ENCODE data around the gene NCKAP5. TPM values are rescaled to one million over a fixed set of nuclear protein-coding genes. Genes with fewer than 3 reads are reported as not detected.

NCKAP5 gene
- total RNA-seq, 3 donors from 2014 or later (not counting 1 experiment from before 2014, with no cell fraction given): 0.12 to 0.20 TPM; not detected in 1

DNA sequence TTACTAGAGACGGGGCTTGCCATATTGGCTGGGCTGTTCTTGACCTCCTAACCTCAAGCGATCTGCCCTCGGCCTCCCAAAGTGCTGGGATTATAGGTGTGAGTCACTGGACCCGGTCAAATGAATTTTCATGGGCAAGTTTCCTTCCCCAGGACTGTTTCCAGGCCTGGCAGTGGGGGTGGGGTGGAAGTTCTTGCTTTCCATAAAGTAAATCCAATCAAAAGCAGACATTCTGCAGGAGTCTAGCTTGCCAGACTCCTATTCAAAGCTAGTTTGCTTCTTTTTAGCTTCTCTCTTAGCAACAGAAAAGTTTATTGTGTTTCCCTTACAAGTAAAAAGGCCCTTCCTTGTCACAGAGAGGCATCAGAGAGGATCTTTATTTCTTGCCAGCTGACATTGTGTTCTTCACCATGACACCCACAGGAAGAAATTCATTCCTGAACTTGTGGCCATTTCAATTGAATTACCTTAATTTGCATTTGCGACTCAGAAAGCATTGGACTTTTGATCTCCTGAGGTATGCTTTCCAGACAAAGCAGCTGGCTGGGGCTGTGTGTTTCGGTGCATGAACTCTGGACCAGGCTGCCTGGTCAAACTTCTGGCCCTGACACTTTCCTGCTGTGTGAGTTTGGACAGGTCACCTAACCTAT, 936.1 kb downstream of the NCKAP5 start:
- Histone ChIP-seq H3K27me3 (ENCODE audit: control insufficient read depth, insufficient read depth, low read length) (no peaks in the 10 kb centered on the region), H3K4me1 (ENCODE audit: control insufficient read depth, insufficient read depth, low read length) (no peaks in the 10 kb centered on the region), H3K36me3 (ENCODE audit: control insufficient read depth, insufficient read depth, low read length) (no peaks in the 10 kb centered on the region), H3K4me3 (ENCODE audit: low read length) (no peak overlapping the region), H3K9me3 (ENCODE audit: control insufficient read depth, insufficient read depth, low read length) (no peaks in the 10 kb centered on the region), H3K27ac (ENCODE audit: low read length) (no peak overlapping the region)
- no peak for ATAC-seq
- Mint-ChIP-seq H3K36me3 (no peaks in the 10 kb centered on the region), H3K27me3 (ENCODE audit: low read depth in 2 of 2) (no peaks in the 10 kb centered on the region), H3K9me3 (peaks cover 15 to 17% of the 10 kb centered on the region in 2 donors), H3K4me1 (peaks cover 0 to 8% of the 10 kb centered on the region in 2 donors), H3K4me3 (no peak overlapping the region), H3K27ac (no peak overlapping the region)
- DNase-seq: no peak
- TF ChIP-seq, protein P1, sequence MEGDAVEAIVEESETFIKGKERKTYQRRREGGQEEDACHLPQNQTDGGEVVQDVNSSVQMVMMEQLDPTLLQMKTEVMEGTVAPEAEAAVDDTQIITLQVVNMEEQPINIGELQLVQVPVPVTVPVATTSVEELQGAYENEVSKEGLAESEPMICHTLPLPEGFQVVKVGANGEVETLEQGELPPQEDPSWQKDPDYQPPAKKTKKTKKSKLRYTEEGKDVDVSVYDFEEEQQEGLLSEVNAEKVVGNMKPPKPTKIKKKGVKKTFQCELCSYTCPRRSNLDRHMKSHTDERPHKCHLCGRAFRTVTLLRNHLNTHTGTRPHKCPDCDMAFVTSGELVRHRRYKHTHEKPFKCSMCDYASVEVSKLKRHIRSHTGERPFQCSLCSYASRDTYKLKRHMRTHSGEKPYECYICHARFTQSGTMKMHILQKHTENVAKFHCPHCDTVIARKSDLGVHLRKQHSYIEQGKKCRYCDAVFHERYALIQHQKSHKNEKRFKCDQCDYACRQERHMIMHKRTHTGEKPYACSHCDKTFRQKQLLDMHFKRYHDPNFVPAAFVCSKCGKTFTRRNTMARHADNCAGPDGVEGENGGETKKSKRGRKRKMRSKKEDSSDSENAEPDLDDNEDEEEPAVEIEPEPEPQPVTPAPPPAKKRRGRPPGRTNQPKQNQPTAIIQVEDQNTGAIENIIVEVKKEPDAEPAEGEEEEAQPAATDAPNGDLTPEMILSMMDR (IDR thresholded peaks at IDR 0.05): no peak
- intact Hi-C loops (cut with micrococcal nuclease): no loop called here
- 86% methylated on average over 6 of the region's 6 CpGs for WGBS (ENCODE audit: insufficient coverage)

DNA sequence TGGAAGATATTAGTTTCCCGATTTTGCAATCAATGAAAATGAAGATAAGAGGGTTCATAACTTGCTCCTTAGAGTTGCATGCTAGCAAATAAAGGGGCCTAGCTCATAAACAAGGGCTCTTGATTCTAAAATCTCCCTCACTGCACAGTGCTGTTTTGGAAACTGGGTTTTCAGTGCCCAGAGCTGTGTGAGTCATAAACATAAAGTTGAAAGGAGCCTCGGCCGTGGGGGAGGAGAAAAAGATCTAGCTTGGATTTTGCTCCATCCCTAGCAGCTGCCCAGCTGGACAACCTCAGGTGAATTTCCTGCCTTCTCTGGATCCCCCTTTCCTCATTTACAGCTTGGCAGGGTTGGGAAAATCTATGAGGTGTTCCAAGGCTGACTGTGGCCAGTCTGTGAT, 940.7 kb downstream of the NCKAP5 start:
- 84% methylated on average over 3 of the region's 3 CpGs for WGBS (ENCODE audit: insufficient coverage)
- no peaks in the 10 kb centered on the region for H3K27me3 Mint-ChIP-seq (ENCODE audit: low read depth in 2 of 2)
- H3K27ac ChIP-seq (ENCODE audit: low read length): no peak overlapping the region
- no peaks in the 10 kb centered on the region for H3K36me3 Mint-ChIP-seq
- no peak overlapping the region for H3K4me3 ChIP-seq (ENCODE audit: low read length)
- TF ChIP-seq, protein P1 (IDR thresholded peaks at IDR 0.05): no peak
- H3K36me3 ChIP-seq (ENCODE audit: control insufficient read depth, insufficient read depth, low read length): no peaks in the 10 kb centered on the region
- no peak overlapping the region for H3K27ac Mint-ChIP-seq
- intact Hi-C loops (cut with micrococcal nuclease): no loop called here
- peaks cover 7 to 12% of the 10 kb centered on the region in 2 donors for H3K9me3 Mint-ChIP-seq
- H3K4me1 ChIP-seq (ENCODE audit: control insufficient read depth, insufficient read depth, low read length): no peaks in the 10 kb centered on the region
- no peak overlapping the region for H3K4me3 Mint-ChIP-seq
- ATAC-seq (no peak), DNase-seq (no peak)
- no peaks in the 10 kb centered on the region for H3K27me3 ChIP-seq (ENCODE audit: control insufficient read depth, insufficient read depth, low read length)
- no peaks in the 10 kb centered on the region for H3K9me3 ChIP-seq (ENCODE audit: control insufficient read depth, insufficient read depth, low read length)
- no peaks in the 10 kb centered on the region for H3K4me1 Mint-ChIP-seq

DNA sequence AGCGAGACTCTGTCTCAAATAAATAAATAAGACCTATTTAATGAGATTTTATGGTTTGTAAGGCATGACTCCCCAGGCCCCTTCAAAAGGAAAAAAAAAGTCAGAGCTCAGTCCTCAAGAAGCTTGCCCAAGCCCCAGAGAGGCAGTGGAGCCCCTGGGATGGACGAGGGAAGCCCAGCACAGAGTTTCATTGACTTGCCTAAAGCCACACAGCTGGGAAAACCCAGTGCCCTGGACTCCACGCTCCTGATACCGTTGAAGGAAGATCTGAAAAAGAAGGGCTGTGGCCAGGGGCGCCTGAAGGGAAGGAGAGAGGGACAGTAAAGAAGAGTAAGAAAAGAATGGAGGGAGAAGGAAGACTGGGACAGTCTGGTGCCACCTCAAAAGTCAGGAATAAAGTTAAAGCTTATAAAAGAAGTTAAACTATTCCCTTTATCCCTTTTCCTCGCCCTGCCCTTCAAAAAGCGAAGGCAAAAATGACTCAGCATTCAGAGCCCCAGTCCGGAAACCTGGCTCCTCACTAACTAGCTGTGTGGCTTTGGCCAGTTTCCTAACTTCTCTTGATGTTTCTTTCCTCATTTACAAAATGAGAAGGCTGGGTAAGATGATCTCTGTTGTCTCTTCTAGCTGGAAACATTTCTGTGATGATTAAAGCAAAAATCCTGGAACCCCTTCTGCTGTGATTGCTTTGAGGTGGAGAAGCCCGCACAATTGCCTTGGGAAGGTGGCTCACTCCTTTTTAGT, 945.0 kb downstream of the NCKAP5 start:
- H3K27ac Mint-ChIP-seq: no peak overlapping the region
- no peaks in the 10 kb centered on the region for H3K27me3 ChIP-seq (ENCODE audit: control insufficient read depth, insufficient read depth, low read length)
- no peak overlapping the region for H3K4me3 ChIP-seq (ENCODE audit: low read length)
- TF ChIP-seq, protein P1 (IDR thresholded peaks at IDR 0.05): no peak
- H3K4me1 Mint-ChIP-seq: no peaks in the 10 kb centered on the region
- no peaks in the 10 kb centered on the region for H3K36me3 Mint-ChIP-seq
- no peaks in the 10 kb centered on the region for H3K27me3 Mint-ChIP-seq (ENCODE audit: low read depth in 2 of 2)
- DNase-seq (no peak), ATAC-seq (no peak)
- H3K9me3 Mint-ChIP-seq: peaks cover 2 to 3% of the 10 kb centered on the region in 2 donors
- no peaks in the 10 kb centered on the region for H3K4me1 ChIP-seq (ENCODE audit: control insufficient read depth, insufficient read depth, low read length)
- WGBS (ENCODE audit: insufficient coverage): 66% methylated on average over 6 of the region's 9 CpGs
- peaks cover 5% of the 10 kb centered on the region for H3K9me3 ChIP-seq (ENCODE audit: control insufficient read depth, insufficient read depth, low read length)
- H3K36me3 ChIP-seq (ENCODE audit: control insufficient read depth, insufficient read depth, low read length): no peaks in the 10 kb centered on the region
- no peak overlapping the region for H3K4me3 Mint-ChIP-seq
- intact Hi-C loops (cut with micrococcal nuclease): no loop called here
- H3K27ac ChIP-seq (ENCODE audit: low read length): no peak overlapping the region
